ENCODE results near the gene SLC41A3.
"Not testable (repeated sequence)": the region's sequence is repeated elsewhere in the genome, so short reads cannot be mapped to it uniquely, and the experiment has no call there.

SLC41A3 gene

DNA sequence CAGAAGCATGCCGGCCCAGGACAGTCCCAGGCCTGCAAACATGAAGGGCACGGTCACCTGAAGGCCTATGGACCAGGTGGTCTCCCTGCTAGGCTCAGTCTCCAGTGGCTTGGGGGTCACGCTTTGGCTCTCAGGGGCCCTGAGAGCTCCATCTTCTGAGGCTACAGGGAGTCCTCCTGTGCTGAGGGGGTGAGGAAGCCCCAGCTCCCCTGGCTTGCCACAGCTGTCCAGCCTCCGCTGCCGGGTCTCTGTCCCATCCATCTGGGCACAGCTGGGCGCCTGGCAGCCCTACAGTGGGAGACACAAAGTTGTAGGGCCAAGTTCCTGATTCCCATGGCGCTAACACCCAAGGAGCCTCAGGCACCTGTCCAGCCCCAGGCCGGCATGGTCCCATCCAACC lies 16.0 kb downstream of the SLC41A3 start (continued):
- TF ChIP-seq ZNF658 (tag by site-specific recombination; IDR thresholded peaks at IDR 0.05) (no peak), ZBTB8A (tag by site-specific recombination; IDR thresholded peaks at IDR 0.05) (no peak), ZNF792 (tag by site-specific recombination; IDR thresholded peaks at IDR 0.05) (no peak), SP2 (tag by site-specific recombination; IDR thresholded peaks at IDR 0.05) (no peak), ZNF518A (tag by site-specific recombination; conservative IDR thresholded peaks at IDR 0.05; ENCODE audit: low read depth) (no peak)
- TF ChIP-seq, protein P1, sequence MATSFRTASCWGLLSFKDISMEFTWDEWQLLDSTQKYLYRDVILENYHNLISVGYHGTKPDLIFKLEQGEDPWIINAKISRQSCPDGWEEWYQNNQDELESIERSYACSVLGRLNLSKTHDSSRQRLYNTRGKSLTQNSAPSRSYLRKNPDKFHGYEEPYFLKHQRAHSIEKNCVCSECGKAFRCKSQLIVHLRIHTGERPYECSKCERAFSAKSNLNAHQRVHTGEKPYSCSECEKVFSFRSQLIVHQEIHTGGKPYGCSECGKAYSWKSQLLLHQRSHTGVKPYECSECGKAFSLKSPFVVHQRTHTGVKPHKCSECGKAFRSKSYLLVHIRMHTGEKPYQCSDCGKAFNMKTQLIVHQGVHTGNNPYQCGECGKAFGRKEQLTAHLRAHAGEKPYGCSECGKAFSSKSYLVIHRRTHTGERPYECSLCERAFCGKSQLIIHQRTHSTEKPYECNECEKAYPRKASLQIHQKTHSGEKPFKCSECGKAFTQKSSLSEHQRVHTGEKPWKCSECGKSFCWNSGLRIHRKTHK (tag by site-specific recombination; IDR thresholded peaks at IDR 0.05), result no peak
- TF ChIP-seq, protein P2, sequence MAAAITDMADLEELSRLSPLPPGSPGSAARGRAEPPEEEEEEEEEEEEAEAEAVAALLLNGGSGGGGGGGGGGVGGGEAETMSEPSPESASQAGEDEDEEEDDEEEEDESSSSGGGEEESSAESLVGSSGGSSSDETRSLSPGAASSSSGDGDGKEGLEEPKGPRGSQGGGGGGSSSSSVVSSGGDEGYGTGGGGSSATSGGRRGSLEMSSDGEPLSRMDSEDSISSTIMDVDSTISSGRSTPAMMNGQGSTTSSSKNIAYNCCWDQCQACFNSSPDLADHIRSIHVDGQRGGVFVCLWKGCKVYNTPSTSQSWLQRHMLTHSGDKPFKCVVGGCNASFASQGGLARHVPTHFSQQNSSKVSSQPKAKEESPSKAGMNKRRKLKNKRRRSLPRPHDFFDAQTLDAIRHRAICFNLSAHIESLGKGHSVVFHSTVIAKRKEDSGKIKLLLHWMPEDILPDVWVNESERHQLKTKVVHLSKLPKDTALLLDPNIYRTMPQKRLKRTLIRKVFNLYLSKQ (tag by site-specific recombination; IDR thresholded peaks at IDR 0.05; ENCODE audit: borderline replicate concordance), result no peak
- TF ChIP-seq, protein P3, sequence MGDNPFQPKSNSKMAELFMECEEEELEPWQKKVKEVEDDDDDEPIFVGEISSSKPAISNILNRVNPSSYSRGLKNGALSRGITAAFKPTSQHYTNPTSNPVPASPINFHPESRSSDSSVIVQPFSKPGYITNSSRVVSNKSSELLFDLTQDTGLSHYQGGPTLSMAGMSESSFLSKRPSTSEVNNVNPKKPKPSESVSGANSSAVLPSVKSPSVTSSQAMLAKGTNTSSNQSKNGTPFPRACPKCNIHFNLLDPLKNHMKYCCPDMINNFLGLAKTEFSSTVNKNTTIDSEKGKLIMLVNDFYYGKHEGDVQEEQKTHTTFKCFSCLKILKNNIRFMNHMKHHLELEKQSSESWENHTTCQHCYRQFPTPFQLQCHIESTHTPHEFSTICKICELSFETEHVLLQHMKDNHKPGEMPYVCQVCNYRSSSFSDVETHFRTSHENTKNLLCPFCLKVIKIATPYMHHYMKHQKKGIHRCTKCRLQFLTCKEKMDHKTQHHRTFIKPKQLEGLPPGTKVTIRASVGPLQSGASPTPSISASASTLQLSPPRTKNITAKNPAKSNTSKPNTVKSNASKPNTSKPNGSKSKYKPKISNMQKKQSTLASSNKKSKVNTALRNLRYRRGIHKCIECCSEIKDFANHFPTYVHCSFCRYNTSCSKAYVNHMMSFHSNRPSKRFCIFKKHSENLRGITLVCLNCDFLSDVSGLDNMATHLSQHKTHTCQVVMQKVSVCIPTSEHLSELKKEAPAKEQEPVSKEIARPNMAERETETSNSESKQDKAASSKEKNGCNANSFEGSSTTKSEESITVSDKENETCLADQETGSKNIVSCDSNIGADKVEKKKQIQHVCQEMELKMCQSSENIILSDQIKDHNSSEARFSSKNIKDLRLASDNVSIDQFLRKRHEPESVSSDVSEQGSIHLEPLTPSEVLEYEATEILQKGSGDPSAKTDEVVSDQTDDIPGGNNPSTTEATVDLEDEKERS (tag by site-specific recombination; IDR thresholded peaks at IDR 0.05), result no peak

DNA sequence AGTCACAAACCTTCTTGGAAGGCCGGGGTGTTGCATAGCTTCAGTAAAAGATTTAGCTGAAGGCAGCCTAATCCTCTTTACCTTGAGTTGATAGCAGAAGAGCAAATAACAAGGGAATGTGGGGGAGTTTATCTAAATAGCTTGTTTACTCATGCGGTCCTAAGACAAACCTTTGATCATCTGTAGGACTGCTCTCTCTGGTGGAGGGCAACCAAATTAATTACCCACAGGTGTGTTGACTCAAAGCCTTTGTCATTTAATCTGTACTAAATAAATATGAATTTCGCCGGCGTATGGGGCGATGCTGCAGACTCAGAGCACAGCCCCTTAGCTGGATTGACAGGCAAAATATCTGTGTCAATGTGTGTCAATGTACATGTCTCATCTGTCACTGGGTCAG lies 17.2 kb downstream of the SLC41A3 start:
- CTCF ChIA-PET, result interaction anchor here (0.6 kb wide), 1 partner anchor 1435 kb away, joined by 3 read pairs; no protein-coding TSS in a partner anchor
- H3K9me3 ChIP-seq (ENCODE audit: control insufficient read depth, insufficient read depth, low read depth, low read length); H3K4me1 ChIP-seq (ENCODE audit: control insufficient read depth, insufficient read depth, low read length); H3K27ac ChIP-seq (ENCODE audit: extremely low read depth, low read depth, low read length); H3K4me3 ChIP-seq (ENCODE audit: low read depth, low read length); POLR2A ChIA-PET: not testable (repeated sequence)
- H3K36me3 ChIP-seq (ENCODE audit: control insufficient read depth in 2 of 2, insufficient read depth in 1 of 2, low read length in 2 of 2), result peaks cover 0 to 15% of the 10 kb centered on the region in 2 experiments; a peak in 1 of 3 replicates

- Histone ChIP-seq H3K36me3 (ENCODE audit: control insufficient read depth in 2 of 2, insufficient read depth in 1 of 2, low read length in 2 of 2) (peaks cover 0 to 15% of the 10 kb centered on the region in 2 experiments; a peak in 1 of 3 replicates), H3K4me3 (ENCODE audit: low read depth, low read length) (no peak overlapping the region), H3K9me3 (ENCODE audit: control insufficient read depth, insufficient read depth, low read depth, low read length) (no peaks in the 10 kb centered on the region), H3K4me1 (ENCODE audit: control insufficient read depth, insufficient read depth, low read length) (no peaks in the 10 kb centered on the region), H3K27ac (ENCODE audit: extremely low read depth, low read depth, low read length) (no peak overlapping the region)
- CTCF ChIA-PET, result no interaction called here
- POLR2A ChIA-PET, result no interaction called here
- TF ChIP-seq, protein P2 (tag by site-specific recombination; IDR thresholded peaks at IDR 0.05; ENCODE audit: borderline replicate concordance), result no peak
- TF ChIP-seq ZNF660 (tag by site-specific recombination; IDR thresholded peaks at IDR 0.05) (no peak), ZNF223 (tag by site-specific recombination; IDR thresholded peaks at IDR 0.05) (no peak), ZNF768 (tag by site-specific recombination; IDR thresholded peaks at IDR 0.05) (no peak), WT1 (tag by site-specific recombination; IDR thresholded peaks at IDR 0.05) (no peak), SP3 (tag by site-specific recombination; IDR thresholded peaks at IDR 0.05) (no peak), YY2 (tag by site-specific recombination; IDR thresholded peaks at IDR 0.05) (no peak), ZNF510 (tag by site-specific recombination; IDR thresholded peaks at IDR 0.05; ENCODE audit: insufficient replicate concordance) (no peak), ZNF366 (tag by site-specific recombination; conservative IDR thresholded peaks at IDR 0.05) (no peak), GFI1B (tag by site-specific recombination; IDR thresholded peaks at IDR 0.05) (no peak)
- TF ChIP-seq, protein P4, sequence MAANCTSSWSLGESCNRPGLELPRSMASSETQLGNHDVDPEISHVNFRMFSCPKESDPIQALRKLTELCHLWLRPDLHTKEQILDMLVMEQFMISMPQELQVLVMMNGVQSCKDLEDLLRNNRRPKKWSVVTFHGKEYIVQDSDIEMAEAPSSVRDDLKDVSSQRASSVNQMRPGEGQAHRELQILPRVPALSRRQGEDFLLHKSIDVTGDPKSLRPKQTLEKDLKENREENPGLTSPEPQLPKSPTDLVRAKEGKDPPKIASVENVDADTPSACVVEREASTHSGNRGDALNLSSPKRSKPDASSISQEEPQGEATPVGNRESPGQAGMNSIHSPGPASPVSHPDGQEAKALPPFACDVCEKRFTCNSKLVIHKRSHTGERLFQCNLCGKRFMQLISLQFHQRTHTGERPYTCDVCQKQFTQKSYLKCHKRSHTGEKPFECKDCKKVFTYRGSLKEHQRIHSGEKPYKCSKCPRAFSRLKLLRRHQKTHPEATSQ (tag by site-specific recombination; IDR thresholded peaks at IDR 0.05), result no peak
- TF ChIP-seq, protein P5, sequence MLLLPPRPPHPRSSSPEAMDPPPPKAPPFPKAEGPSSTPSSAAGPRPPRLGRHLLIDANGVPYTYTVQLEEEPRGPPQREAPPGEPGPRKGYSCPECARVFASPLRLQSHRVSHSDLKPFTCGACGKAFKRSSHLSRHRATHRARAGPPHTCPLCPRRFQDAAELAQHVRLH (tag by site-specific recombination; IDR thresholded peaks at IDR 0.05), result no peak
These were observed 18.0 kb downstream of the SLC41A3 start for GRCh38 chr3:126065876-126066275.

Data from HEK293 (cell line).